ENCODE data around the gene HIVEP3.

The HIVEP3 gene

GRCh38 chr1:41482001-41482765 is 436.5 kb downstream of the HIVEP3 start:
- no peak overlapping the region for H2AFZ ChIP-seq (ENCODE audit: low read length)
- no peak overlapping the region for H3K4me2 ChIP-seq (ENCODE audit: low read depth, low read length, poor library complexity, severe bottlenecking)
- no peaks in the 10 kb centered on the region for H3K79me2 ChIP-seq (ENCODE audit: insufficient read depth, low read length)
- H4K20me1 ChIP-seq (ENCODE audit: insufficient read depth, low read length, poor library complexity, severe bottlenecking): no peaks in the 10 kb centered on the region
- no peaks in the 10 kb centered on the region for H3F3A ChIP-seq (ENCODE audit: low read depth)
- no peaks in the 10 kb centered on the region for H3K9me2 ChIP-seq (replicated peaks; ENCODE audit: low read depth, low read length)
- no peak for TF ChIP-seq CTCF (conservative IDR thresholded peaks at IDR 0.05; ENCODE audit: low read length)
- H3K9ac ChIP-seq (ENCODE audit: low read depth, low read length, poor library complexity, severe bottlenecking): peak overlapping the region; percentile 31
- peaks cover 7% of the 10 kb centered on the region for H3K4me1 ChIP-seq (ENCODE audit: insufficient read depth, low read length, poor library complexity, severe bottlenecking)
- H3K4me3 ChIP-seq (ENCODE audit: low read length, poor library complexity, severe bottlenecking): no peak overlapping the region
- no peaks in the 10 kb centered on the region for H3K9me3 ChIP-seq (ENCODE audit: insufficient read depth, low read depth, low read length)
- no peaks in the 10 kb centered on the region for H3K27me3 ChIP-seq (ENCODE audit: insufficient read depth, low read length, poor library complexity, severe bottlenecking)
- no peaks in the 10 kb centered on the region for H3K36me3 ChIP-seq (ENCODE audit: insufficient read depth, low read length)

GRCh38 chr1:41481109-41481775 is 437.5 kb downstream of the HIVEP3 start:
- no peaks in the 10 kb centered on the region for H3F3A ChIP-seq (ENCODE audit: low read depth)
- no peaks in the 10 kb centered on the region for H3K9me3 ChIP-seq (ENCODE audit: insufficient read depth, low read depth, low read length)
- TF ChIP-seq CTCF (conservative IDR thresholded peaks at IDR 0.05; ENCODE audit: low read length) (no peak), EZH2phosphoT487 (IDR thresholded peaks at IDR 0.05; ENCODE audit: borderline replicate concordance) (no peak)
- H3K9ac ChIP-seq (ENCODE audit: low read depth, low read length, poor library complexity, severe bottlenecking): no peak overlapping the region
- H3K79me2 ChIP-seq (ENCODE audit: insufficient read depth, low read length): no peaks in the 10 kb centered on the region
- no peak overlapping the region for H3K4me2 ChIP-seq (ENCODE audit: low read depth, low read length, poor library complexity, severe bottlenecking)
- H2AFZ ChIP-seq (ENCODE audit: low read length): no peak overlapping the region
- peaks cover 7% of the 10 kb centered on the region for H3K4me1 ChIP-seq (ENCODE audit: insufficient read depth, low read length, poor library complexity, severe bottlenecking)
- H3K9me2 ChIP-seq (replicated peaks; ENCODE audit: low read depth, low read length): no peaks in the 10 kb centered on the region
- no peak overlapping the region for H3K4me3 ChIP-seq (ENCODE audit: low read length, poor library complexity, severe bottlenecking)
- H3K36me3 ChIP-seq (ENCODE audit: insufficient read depth, low read length): no peaks in the 10 kb centered on the region
- H3K27me3 ChIP-seq (ENCODE audit: insufficient read depth, low read length, poor library complexity, severe bottlenecking): no peaks in the 10 kb centered on the region
- H4K20me1 ChIP-seq (ENCODE audit: insufficient read depth, low read length, poor library complexity, severe bottlenecking): no peaks in the 10 kb centered on the region

GRCh38 chr1:41480204-41481108 is 438.3 kb downstream of the HIVEP3 start:
- peaks cover 7% of the 10 kb centered on the region for H3K4me1 ChIP-seq (ENCODE audit: insufficient read depth, low read length, poor library complexity, severe bottlenecking)
- H3K27me3 ChIP-seq (ENCODE audit: insufficient read depth, low read length, poor library complexity, severe bottlenecking): no peaks in the 10 kb centered on the region
- no peak for TF ChIP-seq EZH2phosphoT487 (IDR thresholded peaks at IDR 0.05; ENCODE audit: borderline replicate concordance)

More at GRCh38 chr1:41480204-41481108, 438.3 kb downstream of the HIVEP3 start:
- no peaks in the 10 kb centered on the region for H3K9me3 ChIP-seq (ENCODE audit: insufficient read depth, low read depth, low read length)
- no peak overlapping the region for H3K4me2 ChIP-seq (ENCODE audit: low read depth, low read length, poor library complexity, severe bottlenecking)
- no peaks in the 10 kb centered on the region for H4K20me1 ChIP-seq (ENCODE audit: insufficient read depth, low read length, poor library complexity, severe bottlenecking)
- H3F3A ChIP-seq (ENCODE audit: low read depth): no peaks in the 10 kb centered on the region
- H3K4me3 ChIP-seq (ENCODE audit: low read length, poor library complexity, severe bottlenecking): no peak overlapping the region
- H3K9me2 ChIP-seq (replicated peaks; ENCODE audit: low read depth, low read length): no peaks in the 10 kb centered on the region
- no peak overlapping the region for H3K9ac ChIP-seq (ENCODE audit: low read depth, low read length, poor library complexity, severe bottlenecking)
- H3K36me3 ChIP-seq (ENCODE audit: insufficient read depth, low read length): no peaks in the 10 kb centered on the region
- H2AFZ ChIP-seq (ENCODE audit: low read length): no peak overlapping the region
- no peaks in the 10 kb centered on the region for H3K79me2 ChIP-seq (ENCODE audit: insufficient read depth, low read length)

Data from Loucy (cell line).